ENCODE results near the gene ABCC1.

ABCC1 gene

GRCh38 chr16:15925631-15926030, 23.8 kb upstream of the ABCC1 start:
- no peaks in the 10 kb centered on the region for H3K79me2 ChIP-seq (ENCODE audit: insufficient read depth, low read length)
- H3K4me1 ChIP-seq (ENCODE audit: insufficient read depth, low read length, poor library complexity, severe bottlenecking): no peaks in the 10 kb centered on the region
- no peak overlapping the region for H3K4me3 ChIP-seq (ENCODE audit: low read length, poor library complexity, severe bottlenecking)
- no peaks in the 10 kb centered on the region for H3K27me3 ChIP-seq (ENCODE audit: insufficient read depth, low read length, poor library complexity, severe bottlenecking)
- H2AFZ ChIP-seq (ENCODE audit: low read length): no peak overlapping the region
- H3K9me3 ChIP-seq (ENCODE audit: insufficient read depth, low read depth, low read length): no peaks in the 10 kb centered on the region
- no peak overlapping the region for H3K9ac ChIP-seq (ENCODE audit: low read depth, low read length, poor library complexity, severe bottlenecking)
- no peaks in the 10 kb centered on the region for H3F3A ChIP-seq (ENCODE audit: low read depth)
- TF ChIP-seq EZH2phosphoT487 (IDR thresholded peaks at IDR 0.05; ENCODE audit: borderline replicate concordance) (no peak), CTCF (conservative IDR thresholded peaks at IDR 0.05; ENCODE audit: low read length) (no peak)
- H3K36me3 ChIP-seq (ENCODE audit: insufficient read depth, low read length): no peaks in the 10 kb centered on the region
- H4K20me1 ChIP-seq (ENCODE audit: insufficient read depth, low read length, poor library complexity, severe bottlenecking): no peaks in the 10 kb centered on the region
- no peak overlapping the region for H3K4me2 ChIP-seq (ENCODE audit: low read depth, low read length, poor library complexity, severe bottlenecking)
- H3K9me2 ChIP-seq (replicated peaks; ENCODE audit: low read depth, low read length): no peaks in the 10 kb centered on the region

- no peak for TF ChIP-seq CTCF (conservative IDR thresholded peaks at IDR 0.05; ENCODE audit: low read length)
- no peak for TF ChIP-seq EZH2phosphoT487 (IDR thresholded peaks at IDR 0.05; ENCODE audit: borderline replicate concordance)
- no peaks in the 10 kb centered on the region for H3K4me1 ChIP-seq (ENCODE audit: insufficient read depth, low read length, poor library complexity, severe bottlenecking)
- H3K4me3 ChIP-seq (ENCODE audit: low read length, poor library complexity, severe bottlenecking): no peak overlapping the region
- no peak overlapping the region for H3K9ac ChIP-seq (ENCODE audit: low read depth, low read length, poor library complexity, severe bottlenecking)
- no peaks in the 10 kb centered on the region for H3K9me3 ChIP-seq (ENCODE audit: insufficient read depth, low read depth, low read length)
- H3K79me2 ChIP-seq (ENCODE audit: insufficient read depth, low read length): no peaks in the 10 kb centered on the region
- H3K27me3 ChIP-seq (ENCODE audit: insufficient read depth, low read length, poor library complexity, severe bottlenecking): no peaks in the 10 kb centered on the region
- H3K36me3 ChIP-seq (ENCODE audit: insufficient read depth, low read length): no peaks in the 10 kb centered on the region
- H4K20me1 ChIP-seq (ENCODE audit: insufficient read depth, low read length, poor library complexity, severe bottlenecking): no peaks in the 10 kb centered on the region
- H3K4me2 ChIP-seq (ENCODE audit: low read depth, low read length, poor library complexity, severe bottlenecking): no peak overlapping the region
- no peaks in the 10 kb centered on the region for H3K9me2 ChIP-seq (replicated peaks; ENCODE audit: low read depth, low read length)
- H3F3A ChIP-seq (ENCODE audit: low read depth): no peaks in the 10 kb centered on the region
- no peak overlapping the region for H2AFZ ChIP-seq (ENCODE audit: low read length)
Observed at GRCh38 chr16:15928261-15929104, 20.9 kb upstream of the ABCC1 start.

GRCh38 chr16:15932939-15933338, 16.5 kb upstream of the ABCC1 start:
- Histone ChIP-seq H3K9me3 (ENCODE audit: insufficient read depth, low read depth, low read length) (no peaks in the 10 kb centered on the region), H3K4me2 (ENCODE audit: low read depth, low read length, poor library complexity, severe bottlenecking) (no peak overlapping the region), H3K4me3 (ENCODE audit: low read length, poor library complexity, severe bottlenecking) (no peak overlapping the region), H4K20me1 (ENCODE audit: insufficient read depth, low read length, poor library complexity, severe bottlenecking) (no peaks in the 10 kb centered on the region), H3K9ac (ENCODE audit: low read depth, low read length, poor library complexity, severe bottlenecking) (no peak overlapping the region), H3K4me1 (ENCODE audit: insufficient read depth, low read length, poor library complexity, severe bottlenecking) (no peaks in the 10 kb centered on the region), H3K27me3 (ENCODE audit: insufficient read depth, low read length, poor library complexity, severe bottlenecking) (no peaks in the 10 kb centered on the region), H3F3A (ENCODE audit: low read depth) (no peaks in the 10 kb centered on the region), H3K9me2 (replicated peaks; ENCODE audit: low read depth, low read length) (no peaks in the 10 kb centered on the region), H3K36me3 (ENCODE audit: insufficient read depth, low read length) (no peaks in the 10 kb centered on the region), H3K79me2 (ENCODE audit: insufficient read depth, low read length) (no peaks in the 10 kb centered on the region), H2AFZ (ENCODE audit: low read length) (no peak overlapping the region)
- no peak for TF ChIP-seq CTCF (conservative IDR thresholded peaks at IDR 0.05; ENCODE audit: low read length)
- TF ChIP-seq EZH2phosphoT487 (IDR thresholded peaks at IDR 0.05; ENCODE audit: borderline replicate concordance): no peak

Measured in Loucy (cell line).